Naive B cell (primary cell): ENCODE data around the gene SNX6. TPM values are rescaled to one million over a fixed set of nuclear protein-coding genes. Genes with fewer than 3 reads are reported as not detected.
"Not testable (repeated sequence)": the region's sequence is repeated elsewhere in the genome, so short reads cannot be mapped to it uniquely, and the experiment has no call there.

Experiments
- ATAC-seq, 2 donors: fragments of 150-1000 bp; cut with Tn5 transposase; 2 replicates each; pipeline ENCODE4 v1.10.0; 2021; ENCODE audit warnings: low read depth in 2 of 2, mild to moderate bottlenecking in 2 of 2, moderate library complexity in 2 of 2
- DNase-seq: peaks from one replicate; pipeline ENCODE4 v3.0.0; 2022
- H3K27ac Mint-ChIP-seq, 6 donors: one replicate each; pipeline ENCODE4 v1.8.0; 2020 to 2022; ENCODE audit warnings: mild to moderate bottlenecking in 6 of 6, mixed read lengths in 6 of 6, moderate library complexity in 5 of 6, inconsistent platforms in 2 of 6
- H3K27me3 Mint-ChIP-seq, 3 donors: one replicate each; pipeline ENCODE4 v1.8.0; 2021 to 2022; ENCODE audit warnings: mixed read lengths in 3 of 3, mild to moderate bottlenecking in 1 of 3
- H3K36me3 Mint-ChIP-seq, 2 donors: one replicate each; pipeline ENCODE4 v1.8.0; 2020 to 2022; ENCODE audit warnings: mixed read lengths in 2 of 2, inconsistent platforms in 1 of 2, mild to moderate bottlenecking in 1 of 2
- H3K4me1 Mint-ChIP-seq, 3 donors: one replicate each; pipeline ENCODE4 v1.8.0; 2020 to 2022; ENCODE audit warnings: mixed read lengths in 3 of 3, inconsistent platforms in 1 of 3, mild to moderate bottlenecking in 1 of 3, moderate library complexity in 1 of 3
- H3K4me3 Mint-ChIP-seq, 8 donors: one replicate each; pipeline ENCODE4 v1.8.0; 2020 to 2022; ENCODE audit warnings: mild to moderate bottlenecking in 8 of 8, mixed read lengths in 8 of 8, moderate library complexity in 8 of 8, inconsistent platforms in 2 of 8
- H3K9me3 Mint-ChIP-seq, 7 donors: one replicate each; pipeline ENCODE4 v1.8.0; 2020 to 2022; ENCODE audit warnings: mixed read lengths in 7 of 7, mild to moderate bottlenecking in 5 of 7, inconsistent platforms in 2 of 7, moderate library complexity in 1 of 7
- polyA plus RNA-seq, 6 donors: library from polyadenylated mRNA; unstranded; fragments of 300-500 nt; fragmentation: Illumina TruSeq; gene quantifications; one replicate each; pipeline ENCODE4 v1.2.3, GENCODE V29; 2021; ENCODE audit warnings: low read depth in 6 of 6

The SNX6 gene
- 100 to 1,000 TPM in 5 of 6 donors, 10 to 100 TPM in 1; 89.3 to 127 (median 110) TPM for polyA plus RNA-seq

GRCh38 chr14:34629657-34630529 lies at the start of gene SNX6:
TSS of gene SNX6 (minus strand) at chr14:34630148. CDS start at chr14:34630116, 32 bp downstream.
- Mint-ChIP-seq H3K36me3 (peaks cover 0 to 8% of the 10 kb centered on the region in 2 donors), H3K4me1 (peaks cover 14 to 33% (median 15%) of the 10 kb centered on the region in 3 donors), H3K4me3 (peak within 1 kb of the TSS; percentile 91 to 99 (median 96)), H3K27ac (peak within 1 kb of the TSS; percentile 90 to 97 (median 93)), H3K27me3 (no peaks in the 10 kb centered on the region), H3K9me3 (no peaks in the 10 kb centered on the region)
- ATAC-seq (peak; percentile 96 to 97), DNase-seq (peak; percentile 81)

DNA sequence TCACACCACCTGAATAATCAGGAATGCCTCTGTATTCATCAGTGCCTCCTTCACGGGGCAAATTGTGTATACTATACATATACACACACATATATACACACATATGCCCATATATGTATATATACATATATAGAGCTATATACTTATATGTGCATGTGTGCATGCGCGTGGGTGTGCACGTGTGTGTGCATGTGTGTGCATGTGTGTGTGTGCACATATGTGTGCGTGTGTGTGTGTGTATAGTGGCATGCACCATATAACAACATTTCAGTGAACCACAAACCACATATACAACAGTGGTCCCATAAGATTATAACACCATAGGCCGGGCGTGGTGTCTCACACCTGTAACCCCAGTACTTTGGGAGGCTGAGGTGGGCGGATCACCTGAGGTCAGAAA lies 48.8 kb upstream of the SNX6 start:
- no peaks in the 10 kb centered on the region for H3K36me3 Mint-ChIP-seq
- H3K27ac Mint-ChIP-seq = no peak overlapping the region
- H3K4me1 Mint-ChIP-seq = no peaks in the 10 kb centered on the region
- DNase-seq (no peak), ATAC-seq (no peak)
- H3K4me3 Mint-ChIP-seq = no peak overlapping the region
- H3K9me3 Mint-ChIP-seq = no peaks in the 10 kb centered on the region
- H3K27me3 Mint-ChIP-seq = no peaks in the 10 kb centered on the region

DNA sequence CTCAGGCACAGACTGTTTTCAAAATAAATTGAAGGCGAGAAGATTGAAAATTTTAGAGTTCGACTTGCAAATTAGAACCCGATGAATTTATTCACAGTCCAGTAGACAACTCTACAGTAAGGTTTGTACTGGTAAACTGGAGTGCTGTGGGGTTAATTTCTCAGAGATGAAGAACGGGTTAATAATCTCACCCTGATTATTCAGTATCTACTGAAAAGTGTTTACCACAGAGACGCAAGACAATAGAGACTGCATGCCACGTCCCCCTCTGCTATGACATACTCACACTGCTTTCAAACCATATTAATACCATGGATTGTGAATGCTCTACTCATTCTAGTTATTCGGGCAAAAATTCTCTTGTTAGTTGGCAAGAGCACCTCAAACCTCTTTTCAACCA lies 48.4 kb upstream of the SNX6 start:
- Mint-ChIP-seq H3K36me3 (no peaks in the 10 kb centered on the region), H3K4me3 (no peak overlapping the region), H3K9me3 (no peaks in the 10 kb centered on the region), H3K27me3 (no peaks in the 10 kb centered on the region), H3K27ac (no peak overlapping the region), H3K4me1 (no peaks in the 10 kb centered on the region)
- no peak for ATAC-seq
- DNase-seq = no peak

DNA sequence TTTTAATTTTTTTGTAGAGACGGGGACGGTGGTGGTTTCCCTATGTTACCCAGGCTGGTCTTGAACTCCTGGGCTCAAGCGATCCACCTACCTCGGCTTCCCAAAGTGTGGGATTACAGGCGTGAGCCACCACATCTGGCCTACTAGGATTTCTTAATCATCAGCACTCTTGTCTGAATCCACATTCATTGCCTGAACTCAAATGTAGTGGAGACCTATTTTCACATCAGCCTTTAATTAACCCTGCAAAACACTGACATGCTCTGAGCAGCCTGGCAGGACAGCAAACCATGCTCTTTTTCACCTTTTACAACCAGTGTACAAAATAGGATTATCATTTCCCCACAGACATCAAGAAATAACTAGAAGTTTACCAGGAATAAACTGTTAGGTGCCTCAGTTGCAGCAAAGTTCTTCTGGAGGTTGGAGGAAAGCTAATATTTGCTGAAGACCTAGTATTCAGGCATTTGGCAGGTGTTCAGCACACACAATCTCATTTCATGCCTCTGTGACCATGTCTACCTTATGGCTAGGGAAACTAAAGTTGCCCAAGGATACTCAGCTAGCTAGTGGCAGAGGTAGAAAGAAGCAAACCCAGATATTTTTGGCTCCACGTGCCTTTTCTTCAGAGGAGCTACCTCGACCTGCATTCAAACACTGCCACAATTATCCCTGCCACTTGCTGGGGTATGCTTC lies 46.7 kb upstream of the SNX6 start:
- no peak overlapping the region for H3K4me3 Mint-ChIP-seq
- no peaks in the 10 kb centered on the region for H3K27me3 Mint-ChIP-seq
- DNase-seq = no peak
- ATAC-seq = no peak
- H3K4me1 Mint-ChIP-seq = no peaks in the 10 kb centered on the region
- H3K36me3 Mint-ChIP-seq = no peaks in the 10 kb centered on the region
- no peaks in the 10 kb centered on the region for H3K9me3 Mint-ChIP-seq
- H3K27ac Mint-ChIP-seq = peak overlapping the region in 1 of 6 donors; percentile 79

DNA sequence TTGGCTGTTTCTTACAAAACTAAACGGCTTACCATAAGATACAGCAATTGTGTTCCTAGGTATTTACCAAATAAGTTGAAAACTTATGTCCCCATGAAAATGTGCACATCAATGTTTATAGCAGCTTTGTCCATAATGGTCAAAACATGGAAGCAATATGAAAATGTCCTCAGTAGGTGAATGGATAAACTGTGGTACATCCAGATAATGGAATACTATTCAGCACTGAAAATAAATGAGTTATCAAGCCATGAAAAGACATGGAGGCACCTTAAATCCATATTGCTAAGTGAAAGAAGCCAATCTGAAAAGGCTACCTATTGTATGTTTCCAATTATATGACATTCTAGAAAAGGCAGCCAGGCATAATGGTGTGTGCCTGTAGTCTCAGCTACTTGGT lies 43.8 kb upstream of the SNX6 start:
- DNase-seq (no peak), ATAC-seq (no peak)
- no peak overlapping the region for H3K4me3 Mint-ChIP-seq
- no peaks in the 10 kb centered on the region for H3K36me3 Mint-ChIP-seq
- no peak overlapping the region for H3K27ac Mint-ChIP-seq
- no peaks in the 10 kb centered on the region for H3K4me1 Mint-ChIP-seq
- no peaks in the 10 kb centered on the region for H3K9me3 Mint-ChIP-seq
- H3K27me3 Mint-ChIP-seq = no peaks in the 10 kb centered on the region

DNA sequence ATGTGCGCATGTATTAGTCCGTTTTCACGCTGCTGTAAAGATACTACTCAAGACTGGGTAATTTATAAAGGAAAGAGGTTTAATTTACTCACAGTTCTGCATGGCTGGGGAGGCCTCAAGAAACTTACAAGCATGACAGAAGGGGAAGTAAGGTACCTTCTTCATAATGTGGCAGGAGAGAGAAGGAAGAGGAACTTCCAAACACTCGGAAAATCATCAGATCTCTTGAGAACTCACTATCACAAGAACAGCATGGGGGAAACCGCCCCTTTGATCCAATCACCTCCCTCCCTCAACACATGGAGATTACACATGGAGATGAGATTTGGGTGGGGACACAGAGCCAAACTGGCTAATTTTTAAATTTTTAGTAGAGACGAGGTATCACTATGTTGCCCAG lies 41.8 kb upstream of the SNX6 start:
- Mint-ChIP-seq H3K4me1 (no peaks in the 10 kb centered on the region), H3K4me3 (no peak overlapping the region), H3K9me3 (no peaks in the 10 kb centered on the region), H3K27me3 (no peaks in the 10 kb centered on the region), H3K27ac (no peak overlapping the region), H3K36me3 (no peaks in the 10 kb centered on the region)
- no peak for ATAC-seq
- DNase-seq = no peak

GRCh38 chr14:34668111-34668510 lies 38.2 kb upstream of the SNX6 start:
- DNase-seq = no peak
- Mint-ChIP-seq H3K4me3 (no peak overlapping the region), H3K27me3 (peaks cover 0 to 4% (median 0%) of the 10 kb centered on the region in 3 donors), H3K9me3 (peaks cover 0 to 4% (median 3%) of the 10 kb centered on the region in 7 donors), H3K4me1 (no peaks in the 10 kb centered on the region), H3K36me3 (peaks cover 0 to 5% of the 10 kb centered on the region in 2 donors), H3K27ac (no peak overlapping the region)
- no peak for ATAC-seq

DNA sequence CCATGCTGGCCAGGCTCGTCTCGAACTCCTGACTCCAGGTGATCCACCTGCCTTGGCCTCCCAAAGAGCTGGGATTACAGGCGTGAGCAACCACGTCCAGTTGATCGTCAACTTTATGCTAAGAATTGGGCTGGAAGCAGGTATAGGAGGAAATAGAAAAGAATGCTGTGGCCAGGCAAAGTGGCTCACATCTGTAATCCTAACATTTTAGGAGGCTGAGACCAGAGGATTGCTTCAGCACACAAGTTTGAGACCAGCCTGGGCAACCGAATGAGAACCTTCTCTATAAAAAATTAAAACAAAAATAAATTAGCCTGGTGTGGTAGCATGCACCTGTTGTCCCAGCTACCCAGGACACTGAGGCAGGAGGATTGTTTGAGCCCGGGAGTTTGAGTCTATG lies 37.1 kb upstream of the SNX6 start:
- Mint-ChIP-seq H3K27ac (no peak overlapping the region), H3K4me1 (no peaks in the 10 kb centered on the region), H3K9me3 (peaks cover 4 to 12% (median 6%) of the 10 kb centered on the region in 7 donors), H3K36me3 (peaks cover 0 to 14% of the 10 kb centered on the region in 2 donors), H3K4me3 (no peak overlapping the region), H3K27me3 (peaks cover 0 to 5% (median 0%) of the 10 kb centered on the region in 3 donors)
- ATAC-seq = no peak
- no peak for DNase-seq

GRCh38 chr14:34665785-34666435 lies 36.0 kb upstream of the SNX6 start:
- no peak for ATAC-seq
- no peak for DNase-seq

DNA sequence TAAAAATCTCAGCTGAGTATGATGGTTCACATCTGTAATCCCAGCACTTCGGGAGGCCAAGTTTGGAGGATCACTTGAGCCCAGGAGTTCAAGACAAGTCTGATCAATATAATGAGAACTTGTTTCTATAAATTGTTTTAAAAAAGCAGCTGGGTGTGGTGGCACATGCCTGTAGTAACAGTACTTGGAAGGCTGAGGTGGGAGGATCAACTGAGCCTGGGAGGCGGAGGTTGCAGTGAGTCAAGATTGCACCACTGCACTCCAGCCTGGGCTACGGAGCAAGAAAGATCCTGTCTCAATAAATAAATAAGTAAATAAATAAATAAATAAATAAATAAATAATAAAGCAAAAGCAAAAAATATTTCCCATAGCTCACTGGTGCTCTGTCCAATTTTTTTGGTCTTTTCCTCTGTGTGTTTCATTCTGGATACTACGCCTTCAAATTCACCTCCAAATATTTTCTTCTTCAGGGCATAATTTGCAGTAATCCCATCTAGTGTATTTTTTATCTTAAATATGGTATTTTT lies 32.7 kb upstream of the SNX6 start:
- ATAC-seq (no peak), DNase-seq (no peak)
- Mint-ChIP-seq H3K4me1 (no peaks in the 10 kb centered on the region), H3K27me3 (peaks cover 0 to 12% (median 6%) of the 10 kb centered on the region in 3 donors), H3K9me3 (peaks cover 6 to 21% (median 11%) of the 10 kb centered on the region in 7 donors), H3K4me3 (no peak overlapping the region), H3K27ac (no peak overlapping the region), H3K36me3 (peaks cover 0 to 14% of the 10 kb centered on the region in 2 donors)

More at GRCh38 chr14:34665785-34666435, 36.0 kb upstream of the SNX6 start:
- Mint-ChIP-seq H3K4me3 (no peak overlapping the region), H3K4me1 (no peaks in the 10 kb centered on the region), H3K27ac (no peak overlapping the region), H3K9me3 (peaks cover 6 to 16% (median 10%) of the 10 kb centered on the region in 7 donors), H3K36me3 (peaks cover 0 to 14% of the 10 kb centered on the region in 2 donors), H3K27me3 (peaks cover 0 to 9% (median 2%) of the 10 kb centered on the region in 3 donors)

DNA sequence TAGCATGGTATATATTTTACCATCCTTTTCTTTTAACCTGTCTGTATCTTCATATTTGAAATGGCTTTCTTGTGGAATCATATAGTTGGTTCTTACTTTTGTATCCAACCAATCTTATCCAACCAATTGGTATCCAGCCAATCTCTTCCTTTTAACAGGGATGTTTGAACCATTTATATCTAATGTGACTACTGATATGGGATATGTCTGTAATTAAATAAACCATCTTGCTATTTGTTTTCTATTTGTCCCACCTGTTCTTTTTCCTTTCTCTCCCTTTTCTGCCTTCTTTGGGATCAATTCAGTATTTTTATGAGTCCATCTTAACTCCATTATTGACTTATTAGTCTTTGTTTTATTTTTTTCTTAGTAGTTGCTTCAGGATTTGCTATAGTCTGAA lies 30.8 kb upstream of the SNX6 start:
- Mint-ChIP-seq H3K36me3 (peaks cover 0 to 14% of the 10 kb centered on the region in 2 donors), H3K9me3 (peaks cover 6 to 21% (median 11%) of the 10 kb centered on the region in 7 donors), H3K4me1 (no peaks in the 10 kb centered on the region), H3K27me3 (peaks cover 0 to 12% (median 6%) of the 10 kb centered on the region in 3 donors), H3K4me3 (no peak overlapping the region), H3K27ac (no peak overlapping the region)
- DNase-seq = no peak
- ATAC-seq = no peak

DNA sequence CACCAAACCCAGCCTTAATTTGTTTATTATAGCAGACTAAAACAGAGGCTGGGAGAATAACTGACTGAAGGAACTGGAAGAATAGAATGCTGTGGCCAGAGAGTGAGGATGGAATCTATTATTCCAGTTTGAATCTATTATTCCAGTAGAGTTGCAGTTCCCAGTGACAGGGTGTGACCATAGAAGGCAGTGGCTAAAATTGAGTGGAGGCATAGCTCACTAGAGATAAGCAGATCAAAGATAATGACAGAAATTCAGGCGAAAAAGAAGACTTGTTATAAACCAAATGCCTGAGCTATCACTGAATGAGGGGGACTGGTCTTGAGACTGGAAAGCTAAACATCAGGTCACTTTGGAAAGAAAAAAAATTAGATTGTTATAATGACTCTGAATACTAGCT lies 26.0 kb upstream of the SNX6 start:
- Mint-ChIP-seq H3K9me3 (peaks cover 0 to 6% (median 4%) of the 10 kb centered on the region in 7 donors), H3K4me3 (no peak overlapping the region), H3K27ac (peak overlapping the region in 2 of 6 donors; percentile 28 to 55), H3K27me3 (peaks cover 0 to 5% (median 4%) of the 10 kb centered on the region in 3 donors), H3K4me1 (no peaks in the 10 kb centered on the region), H3K36me3 (no peaks in the 10 kb centered on the region)
- ATAC-seq (no peak), DNase-seq (no peak)

DNA sequence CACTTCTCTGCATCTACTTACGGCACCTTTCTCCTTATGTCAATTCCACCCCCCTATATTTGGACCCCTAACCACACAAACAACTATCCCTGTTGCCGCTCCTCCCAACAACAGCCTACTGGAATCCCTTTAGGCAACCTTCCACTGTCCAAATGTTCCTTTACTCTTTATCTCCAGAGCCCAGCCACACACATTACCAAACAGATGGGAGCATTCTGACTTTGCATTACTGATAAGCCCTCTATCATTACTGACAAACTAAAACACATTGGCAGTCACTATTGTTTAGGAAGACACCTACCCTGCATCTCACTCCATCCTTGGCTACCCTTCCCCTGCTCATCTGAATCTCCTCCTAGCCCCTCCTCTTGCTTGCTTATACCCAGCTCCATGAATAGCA lies 23.1 kb upstream of the SNX6 start:
- not testable (repeated sequence) for H3K27me3 Mint-ChIP-seq, H3K27ac Mint-ChIP-seq, H3K36me3 Mint-ChIP-seq, ATAC-seq, H3K9me3 Mint-ChIP-seq, DNase-seq, H3K4me1 Mint-ChIP-seq, H3K4me3 Mint-ChIP-seq
